OCI-LY7 (cell line): Measurements from ENCODE around the gene PDGFD.

Experiments
- EZH2phosphoT487 ChIP-seq: fragments of 200-600 bp; sonication (generic); IDR thresholded peaks from 2 replicates; pipeline ENCODE4 v1.6.1; 2018; ENCODE audit warnings: low read depth, borderline replicate concordance, mild to moderate bottlenecking, mixed run types, antibody characterized with exemption, low read length, moderate library complexity, mixed read lengths
- TF ChIP-seq, protein P1 (sequence below): fragments of 200-600 bp; sonication (generic); conservative IDR thresholded peaks from 2 replicates; pipeline ENCODE4 v1.5.1; 2014; ENCODE audit warnings: mild to moderate bottlenecking, antibody characterized with exemption, low read length, moderate library complexity, mixed read lengths

DNA sequence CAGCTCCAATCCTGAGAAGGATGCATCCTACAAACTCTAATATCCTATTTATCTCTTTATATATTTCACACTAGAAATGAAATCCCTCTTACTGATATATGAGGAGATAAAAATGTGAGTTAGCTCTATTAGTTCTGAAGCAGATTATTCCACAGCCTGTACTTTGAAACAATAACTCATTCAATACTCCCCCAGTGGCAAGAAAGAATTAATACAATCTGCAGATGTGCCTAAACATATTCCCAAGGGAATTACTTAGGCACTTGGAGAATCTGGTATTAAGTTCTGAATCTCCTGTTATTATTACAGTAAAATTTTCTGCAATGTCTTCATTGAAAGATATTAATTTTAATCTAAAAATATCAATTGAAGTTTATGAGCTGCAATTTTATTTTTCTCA, 68.2 kb downstream of the PDGFD start:
- TF ChIP-seq, protein P1, sequence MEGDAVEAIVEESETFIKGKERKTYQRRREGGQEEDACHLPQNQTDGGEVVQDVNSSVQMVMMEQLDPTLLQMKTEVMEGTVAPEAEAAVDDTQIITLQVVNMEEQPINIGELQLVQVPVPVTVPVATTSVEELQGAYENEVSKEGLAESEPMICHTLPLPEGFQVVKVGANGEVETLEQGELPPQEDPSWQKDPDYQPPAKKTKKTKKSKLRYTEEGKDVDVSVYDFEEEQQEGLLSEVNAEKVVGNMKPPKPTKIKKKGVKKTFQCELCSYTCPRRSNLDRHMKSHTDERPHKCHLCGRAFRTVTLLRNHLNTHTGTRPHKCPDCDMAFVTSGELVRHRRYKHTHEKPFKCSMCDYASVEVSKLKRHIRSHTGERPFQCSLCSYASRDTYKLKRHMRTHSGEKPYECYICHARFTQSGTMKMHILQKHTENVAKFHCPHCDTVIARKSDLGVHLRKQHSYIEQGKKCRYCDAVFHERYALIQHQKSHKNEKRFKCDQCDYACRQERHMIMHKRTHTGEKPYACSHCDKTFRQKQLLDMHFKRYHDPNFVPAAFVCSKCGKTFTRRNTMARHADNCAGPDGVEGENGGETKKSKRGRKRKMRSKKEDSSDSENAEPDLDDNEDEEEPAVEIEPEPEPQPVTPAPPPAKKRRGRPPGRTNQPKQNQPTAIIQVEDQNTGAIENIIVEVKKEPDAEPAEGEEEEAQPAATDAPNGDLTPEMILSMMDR = no peak
- no peak for TF ChIP-seq EZH2phosphoT487
